Activated T-cell treated with anti-CD3 and anti-CD28 coated beads, Interleukin-2, amount 50 U/mL, for 72 hours (primary cell): ENCODE data around the gene SYNC. TPM values are rescaled to one million over a fixed set of nuclear protein-coding genes. Genes with fewer than 3 reads are reported as not detected.
"Not testable (repeated sequence)": the region's sequence is repeated elsewhere in the genome, so short reads cannot be mapped to it uniquely, and the experiment has no call there.

ENCODE experiments used
- ATAC-seq, 2 donors: fragments of 150-1000 bp; cut with Tn5 transposase; replicated peaks in 1 of 2; 2 replicates each; pipeline ENCODE4 v1.10.0; 2021; ENCODE audit warnings: moderate library complexity in 2 of 2, mild to moderate bottlenecking in 1 of 2
- DNase-seq, 2 donors: peaks; one replicate each; pipeline ENCODE4 v3.0.0; 2021 to 2022; ENCODE audit warnings: mixed read lengths in 1 of 2
- H3K27ac Mint-ChIP-seq: one replicate; pipeline ENCODE4 v1.8.0; 2022; ENCODE audit warnings: mild to moderate bottlenecking, moderate library complexity, mixed read lengths
- H3K27me3 Mint-ChIP-seq: one replicate; pipeline ENCODE4 v1.8.0; 2022; ENCODE audit warnings: low read depth, mixed read lengths
- H3K36me3 Mint-ChIP-seq, 2 donors: one replicate each; pipeline ENCODE4 v1.8.0; 2022; ENCODE audit warnings: mixed read lengths in 2 of 2, mild to moderate bottlenecking in 1 of 2; ENCODE audit not compliant: insufficient read depth in 2 of 2
- H3K4me1 Mint-ChIP-seq: one replicate; pipeline ENCODE4 v1.8.0; 2022; ENCODE audit warnings: low read depth, mixed read lengths
- H3K4me3 Mint-ChIP-seq, 2 donors: one replicate each; pipeline ENCODE4 v1.8.0; 2022; ENCODE audit warnings: mild to moderate bottlenecking in 2 of 2, mixed read lengths in 2 of 2, moderate library complexity in 2 of 2
- H3K9me3 Mint-ChIP-seq, 2 donors: one replicate each; pipeline ENCODE4 v1.8.0; 2022; ENCODE audit warnings: mixed read lengths in 2 of 2
- total RNA-seq, 2 donors: library from RNA; stranded (reverse); gene quantifications; one replicate each; pipeline ENCODE4 v1.2.3, GENCODE V29; 2022

The SYNC gene
- total RNA-seq, 2 donors from 2014 or later: not detected

DNA sequence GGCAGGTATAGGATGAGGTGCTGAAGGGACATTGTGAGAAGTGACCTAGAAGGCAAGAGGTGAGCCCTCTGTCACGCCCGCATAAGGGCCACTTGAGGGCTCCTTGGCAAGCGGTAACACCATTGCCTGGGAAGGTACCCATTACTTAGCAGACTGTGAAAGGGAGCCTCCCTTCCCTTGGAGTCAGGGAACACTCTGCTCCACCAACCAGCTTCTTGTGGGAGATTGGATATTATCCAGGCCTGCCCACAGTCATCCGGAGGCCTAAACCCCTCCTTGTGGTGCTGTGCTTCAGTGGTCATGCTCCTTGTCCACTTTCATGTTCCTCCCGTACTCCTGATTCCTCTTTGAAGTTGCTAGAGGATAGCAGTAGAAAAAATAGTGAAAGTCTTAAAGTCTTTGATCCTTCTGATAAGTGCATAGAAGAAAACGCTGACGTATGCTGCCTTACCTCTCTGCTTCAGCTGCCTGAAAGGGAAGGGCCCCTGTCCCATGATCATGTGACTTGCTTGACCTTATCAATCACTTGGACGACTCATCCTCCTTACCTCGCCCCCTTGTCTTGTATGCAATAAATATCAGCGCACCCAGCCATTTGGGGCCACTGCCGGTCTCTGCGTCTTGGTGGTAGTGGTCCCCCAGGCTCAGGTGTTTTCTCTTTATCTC, 35.5 kb downstream of the SYNC start:
- H3K4me3 Mint-ChIP-seq: no peak overlapping the region
- no peaks in the 10 kb centered on the region for H3K27me3 Mint-ChIP-seq
- peaks cover 7 to 36% of the 10 kb centered on the region in 2 donors for H3K36me3 Mint-ChIP-seq
- no peaks in the 10 kb centered on the region for H3K9me3 Mint-ChIP-seq
- H3K4me1 Mint-ChIP-seq: no peaks in the 10 kb centered on the region
- ATAC-seq: no peak
- DNase-seq: no peak
- H3K27ac Mint-ChIP-seq: peak overlapping the region; percentile 76

DNA sequence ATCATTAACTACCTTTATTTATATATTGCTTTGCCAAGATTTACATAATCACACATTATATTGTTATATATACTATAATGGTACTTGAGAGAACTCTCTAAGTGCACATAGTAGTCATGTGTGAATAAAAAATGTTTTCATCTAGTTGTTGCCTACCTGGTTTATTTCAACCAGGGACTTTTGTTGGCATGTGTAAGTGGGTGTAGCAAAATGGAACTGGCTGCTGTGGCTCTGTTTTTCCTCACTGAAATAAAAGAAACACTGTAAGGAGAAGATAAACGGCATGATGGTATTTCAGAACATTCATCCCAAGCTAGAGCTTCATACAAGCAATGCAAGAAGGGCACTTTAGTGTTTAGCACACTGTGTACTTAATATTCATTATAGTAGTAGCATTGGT, 36.7 kb downstream of the SYNC start:
- Mint-ChIP-seq H3K36me3 (peaks cover 6 to 37% of the 10 kb centered on the region in 2 donors), H3K27ac (no peak overlapping the region), H3K27me3 (no peaks in the 10 kb centered on the region), H3K9me3 (no peaks in the 10 kb centered on the region), H3K4me3 (no peak overlapping the region), H3K4me1 (no peaks in the 10 kb centered on the region)
- DNase-seq: no peak
- no peak for ATAC-seq

- Mint-ChIP-seq H3K4me1 (peaks cover 42% of the 10 kb centered on the region), H3K4me3 (no peak overlapping the region), H3K27me3 (no peaks in the 10 kb centered on the region), H3K27ac (no peak overlapping the region), H3K9me3 (no peaks in the 10 kb centered on the region), H3K36me3 (peaks cover 20 to 64% of the 10 kb centered on the region in 2 donors)
- ATAC-seq: no peak
- no peak for DNase-seq
These were observed 43.0 kb downstream of the SYNC start for GRCh38 chr1:32659581-32659980.

DNA sequence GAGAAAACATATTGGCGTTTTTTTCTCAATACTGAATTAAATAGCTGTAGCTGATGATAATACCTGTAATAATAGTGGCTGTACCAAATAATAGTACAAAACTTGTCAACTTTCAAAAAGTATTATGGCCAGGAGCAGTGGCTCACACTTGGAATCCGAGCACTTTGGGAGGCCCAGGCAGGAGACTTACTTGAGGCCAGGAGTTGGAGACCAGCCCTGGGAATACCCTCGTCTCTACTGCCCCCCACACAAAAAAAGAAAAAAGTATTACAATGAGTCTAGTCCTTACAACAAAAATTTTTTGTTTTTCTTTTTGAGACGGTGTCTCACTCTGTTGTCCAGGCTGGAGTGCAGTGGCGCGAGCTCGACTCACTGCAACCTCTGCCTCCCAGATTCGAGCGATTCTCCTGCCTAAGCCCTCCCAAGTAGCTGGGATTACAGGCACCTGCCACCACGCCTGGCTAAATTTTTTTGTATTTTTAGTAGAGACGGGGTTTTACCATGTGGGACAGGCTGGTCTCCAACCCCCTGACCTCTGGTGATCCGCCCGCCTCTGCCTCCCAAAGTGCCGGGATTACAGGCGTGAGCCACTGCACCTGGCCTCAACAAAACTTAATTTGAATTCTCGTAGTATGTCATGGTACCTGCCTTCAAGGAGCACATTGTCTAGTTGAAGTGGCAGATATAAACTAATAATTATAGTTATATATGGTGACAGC, 50.2 kb downstream of the SYNC start:
- ATAC-seq (no peak), DNase-seq (no peak)
- Mint-ChIP-seq H3K36me3 (peaks cover 22 to 48% of the 10 kb centered on the region in 2 donors), H3K4me1 (peaks cover 66% of the 10 kb centered on the region), H3K27me3 (no peaks in the 10 kb centered on the region), H3K4me3 (peak overlapping the region; percentile 95 to 96), H3K27ac (peak overlapping the region; percentile 100), H3K9me3 (no peaks in the 10 kb centered on the region)

DNA sequence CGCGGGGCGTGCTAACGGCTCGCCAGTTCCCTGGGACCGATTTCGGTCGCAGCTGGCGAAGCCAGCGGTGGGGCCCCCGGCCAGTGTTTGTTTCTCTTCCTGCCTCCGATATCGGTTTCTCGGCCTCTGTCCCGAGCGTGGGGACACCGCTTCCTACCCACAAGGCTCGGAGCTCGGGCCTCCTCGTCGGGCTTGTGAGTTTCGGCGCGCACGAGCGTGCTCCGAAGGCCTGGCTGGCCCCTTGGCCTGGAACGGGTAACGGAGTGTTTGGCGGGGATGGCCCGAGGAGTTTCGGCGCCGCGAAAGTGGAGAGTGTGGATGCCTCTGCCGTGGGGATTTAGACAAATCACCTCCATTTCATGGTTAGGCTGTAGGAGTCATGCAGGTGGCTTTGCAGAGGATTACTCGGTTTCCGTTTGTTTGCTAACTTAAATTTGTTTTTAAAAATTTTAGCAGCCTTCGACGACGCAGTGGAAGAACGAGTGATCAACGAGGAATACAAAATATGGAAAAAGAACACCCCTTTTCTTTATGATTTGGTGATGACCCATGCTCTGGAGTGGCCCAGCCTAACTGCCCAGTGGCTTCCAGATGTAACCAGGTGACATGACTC, 51.0 kb downstream of the SYNC start:
- peaks cover 63% of the 10 kb centered on the region for H3K4me1 Mint-ChIP-seq
- peak in 1 of 2 donors; percentile 0 for ATAC-seq
- no peaks in the 10 kb centered on the region for H3K27me3 Mint-ChIP-seq

GRCh38 chr1:32650752-32651460, 51.7 kb downstream of the SYNC start, which contains the start of gene RBBP4:
RBBP4 (plus strand) TSS chr1:32651208; CDS start chr1:32651307, 99 bp downstream.
- ATAC-seq: peak; percentile 89 to 91
- peaks cover 62% of the 10 kb centered on the region for H3K4me1 Mint-ChIP-seq
- H3K9me3 Mint-ChIP-seq: no peaks in the 10 kb centered on the region
- peak; percentile 99 to 100 for DNase-seq
- peak within 1 kb of the TSS; percentile 100 for H3K27ac Mint-ChIP-seq
- H3K4me3 Mint-ChIP-seq: peak within 1 kb of the TSS; percentile 95 to 96
- H3K36me3 Mint-ChIP-seq: peaks cover 19 to 38% of the 10 kb centered on the region in 2 donors
- no peaks in the 10 kb centered on the region for H3K27me3 Mint-ChIP-seq

More for the DNA sequence above, 51.0 kb downstream of the SYNC start:
- peak overlapping the region; percentile 95 to 96 for H3K4me3 Mint-ChIP-seq
- H3K9me3 Mint-ChIP-seq: no peaks in the 10 kb centered on the region
- peaks cover 19 to 41% of the 10 kb centered on the region in 2 donors for H3K36me3 Mint-ChIP-seq
- DNase-seq: no peak
- peak overlapping the region; percentile 100 for H3K27ac Mint-ChIP-seq

GRCh38 chr1:32650248-32650751, 52.3 kb downstream of the SYNC start, which contains the start of gene ZBTB8OS:
ZBTB8OS (minus strand) TSS chr1:32650550; CDS start chr1:32650529, 21 bp downstream.
- peaks cover 14 to 32% of the 10 kb centered on the region in 2 donors for H3K36me3 Mint-ChIP-seq
- peak within 1 kb of the TSS; percentile 100 for H3K27ac Mint-ChIP-seq
- ATAC-seq: peak; percentile 80 to 82
- peak within 1 kb of the TSS; percentile 95 to 96 for H3K4me3 Mint-ChIP-seq
- peak; percentile 89 to 94 for DNase-seq
- H3K4me1 Mint-ChIP-seq: peaks cover 56% of the 10 kb centered on the region
- H3K9me3 Mint-ChIP-seq: no peaks in the 10 kb centered on the region
- no peaks in the 10 kb centered on the region for H3K27me3 Mint-ChIP-seq

DNA sequence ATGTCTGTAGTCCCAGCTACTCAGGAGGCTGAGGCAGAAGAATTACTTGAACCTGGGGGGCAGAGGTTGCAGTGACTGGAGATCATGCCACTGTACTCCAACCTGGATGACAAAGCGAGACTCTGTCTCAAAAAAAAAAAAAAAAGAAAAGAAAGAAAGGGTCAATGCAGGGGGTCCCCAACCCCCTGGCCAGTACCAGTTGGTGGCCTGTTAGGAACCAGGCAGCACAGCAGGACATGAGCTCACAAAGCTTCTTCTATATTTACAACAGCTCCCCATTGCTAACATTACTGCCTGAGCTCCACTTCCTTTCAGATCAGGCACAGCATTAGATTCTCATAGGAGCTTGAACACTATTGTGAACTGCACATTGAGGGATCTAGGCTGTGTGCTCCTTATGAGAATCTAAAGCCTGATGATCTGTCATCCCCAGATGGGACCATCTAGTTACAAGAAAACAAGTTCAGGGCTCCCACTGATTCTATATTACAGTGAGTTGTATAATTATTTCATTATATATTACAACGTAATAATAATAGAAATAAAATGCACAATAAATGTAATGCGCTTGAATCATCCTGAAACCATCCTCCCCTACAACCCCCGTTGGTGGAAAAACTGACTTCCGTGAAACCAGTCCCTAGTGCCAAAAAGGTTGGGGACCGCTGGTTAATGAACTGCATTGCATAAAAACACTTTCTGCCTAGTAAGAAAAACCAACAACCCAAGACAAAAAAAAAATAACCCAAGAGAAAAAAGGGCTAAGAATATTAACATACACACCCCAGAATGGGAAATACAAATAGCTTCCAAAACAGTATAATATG, 55.0 kb downstream of the SYNC start:
- Mint-ChIP-seq H3K4me3 (peak overlapping the region; percentile 89 to 96), H3K36me3 (peaks cover 12% of the 10 kb centered on the region in 2 donors), H3K9me3 (no peaks in the 10 kb centered on the region), H3K4me1 (peaks cover 31% of the 10 kb centered on the region), H3K27ac (peak overlapping the region; percentile 93), H3K27me3 (no peaks in the 10 kb centered on the region)
- ATAC-seq (no peak), DNase-seq (no peak)

DNA sequence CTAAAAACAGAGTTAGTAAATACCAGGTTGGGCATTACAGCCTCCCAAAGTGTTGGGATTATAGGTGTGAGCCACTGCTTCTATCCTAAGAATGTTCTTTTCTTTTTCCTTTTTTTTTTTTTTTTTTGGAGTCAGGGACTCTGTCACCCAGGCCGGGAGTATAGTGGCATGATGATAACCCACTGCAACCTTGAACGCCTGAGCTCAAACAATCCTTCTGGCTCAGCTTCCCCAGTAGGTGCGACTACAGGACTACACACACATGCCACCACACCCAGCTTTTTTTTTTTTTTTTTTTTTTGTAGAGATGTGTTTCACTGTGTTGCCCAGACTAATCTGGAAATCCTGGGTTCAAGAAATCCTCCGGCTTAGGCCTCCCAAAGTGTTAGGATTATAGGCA, 58.1 kb downstream of the SYNC start:
- Mint-ChIP-seq H3K36me3 (peaks cover 2% of the 10 kb centered on the region in 2 donors), H3K27ac (no peak overlapping the region), H3K9me3 (no peaks in the 10 kb centered on the region), H3K27me3 (no peaks in the 10 kb centered on the region), H3K4me3 (no peak overlapping the region), H3K4me1 (peaks cover 22% of the 10 kb centered on the region)
- no peak for ATAC-seq
- no peak for DNase-seq

GRCh38 chr1:32642292-32642827, 60.2 kb downstream of the SYNC start:
- ATAC-seq, DNase-seq, H3K27ac Mint-ChIP-seq, H3K36me3 Mint-ChIP-seq, H3K9me3 Mint-ChIP-seq, H3K4me3 Mint-ChIP-seq, H3K27me3 Mint-ChIP-seq, H3K4me1 Mint-ChIP-seq: not testable (repeated sequence)

DNA sequence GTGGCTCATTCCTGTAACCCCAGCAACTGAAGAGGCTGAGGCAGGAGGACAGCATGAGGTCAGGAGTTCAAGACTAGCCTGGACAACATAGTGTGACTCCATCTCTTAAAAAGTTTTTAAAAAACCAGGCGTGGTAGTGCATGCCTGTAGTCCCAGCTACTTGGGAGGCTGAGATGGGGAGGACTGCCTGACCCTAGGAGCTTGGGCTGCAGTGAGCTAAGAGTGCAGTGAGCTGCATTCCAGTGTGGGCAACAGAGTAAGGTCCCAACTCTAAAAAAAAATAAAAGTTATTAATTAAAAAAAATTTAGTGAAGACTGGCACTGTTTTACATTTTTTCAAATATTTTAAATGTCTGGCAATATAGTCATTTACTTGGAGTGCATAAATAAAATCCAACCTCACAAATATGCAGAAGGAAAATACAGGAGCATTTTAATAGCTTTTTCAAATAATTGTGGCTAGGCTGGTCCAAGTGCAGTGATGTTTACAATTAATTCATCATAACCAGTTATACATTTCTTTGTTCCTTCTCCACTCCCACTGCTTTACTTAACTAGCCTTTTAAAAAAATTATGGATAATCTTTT, 63.0 kb downstream of the SYNC start:
- Mint-ChIP-seq H3K36me3 (peaks cover 0 to 4% of the 10 kb centered on the region in 2 donors), H3K27ac (no peak overlapping the region), H3K9me3 (no peaks in the 10 kb centered on the region), H3K4me1 (peaks cover 2% of the 10 kb centered on the region), H3K4me3 (no peak overlapping the region), H3K27me3 (no peaks in the 10 kb centered on the region)
- DNase-seq: no peak
- no peak for ATAC-seq
